ELR (cell line): ENCODE results near the gene BIRC3.
A peak's percentile ranks its signal among the peaks of the same experiment; 100 is the strongest.
"Not testable (repeated sequence)": the region's sequence is repeated elsewhere in the genome, so short reads cannot be mapped to it uniquely, and the experiment has no call there.

Experiments used
- DNase-seq: peaks from one replicate; pipeline ENCODE4 v3.0.0-alpha.2; 2015; ENCODE audit warnings: low read depth

Gene BIRC3

GRCh38 chr11:102296757-102297156 is 20.5 kb upstream of the BIRC3 start:
- not testable (repeated sequence) for DNase-seq

GRCh38 chr11:102300837-102301236 is 16.4 kb upstream of the BIRC3 start:
- DNase-seq, result not testable (repeated sequence)

GRCh38 chr11:102302241-102302640 is 15.0 kb upstream of the BIRC3 start:
- DNase-seq, result no peak

GRCh38 chr11:102304686-102305085 is 12.6 kb upstream of the BIRC3 start:
- DNase-seq, result no peak

GRCh38 chr11:102305352-102306047 is 11.8 kb upstream of the BIRC3 start:
- DNase-seq, result no peak

- peak; percentile 44 for DNase-seq
Observed at GRCh38 chr11:102306048-102306597, 11.2 kb upstream of the BIRC3 start.

GRCh38 chr11:102306817-102307726 is 10.2 kb upstream of the BIRC3 start:
- DNase-seq, result no peak

GRCh38 chr11:102307727-102308038 is 9.6 kb upstream of the BIRC3 start:
- no peak for DNase-seq

- DNase-seq, result no peak
Observed at GRCh38 chr11:102309621-102310541, 7.4 kb upstream of the BIRC3 start.

GRCh38 chr11:102312667-102313066 is 4.6 kb upstream of the BIRC3 start:
- DNase-seq, result peak; percentile 40

- DNase-seq, result no peak
Observed at GRCh38 chr11:102313238-102313940, 3.9 kb upstream of the BIRC3 start.

- DNase-seq, result no peak
Observed at GRCh38 chr11:102314784-102315183, 2.5 kb upstream of the BIRC3 start.

- DNase-seq, result no peak
Observed at GRCh38 chr11:102316346-102316904, 859 bp upstream of the BIRC3 start.

- DNase-seq, result peak; percentile 36
Observed at GRCh38 chr11:102317768-102318103, 452 bp downstream of the BIRC3 start.

- peak; percentile 59 for DNase-seq
Observed at GRCh38 chr11:102318469-102318868, 1.2 kb downstream of the BIRC3 start.

- no peak for DNase-seq
Observed at GRCh38 chr11:102319544-102319943, 2.3 kb downstream of the BIRC3 start.

GRCh38 chr11:102320188-102320587 is 2.9 kb downstream of the BIRC3 start:
- DNase-seq, result no peak

GRCh38 chr11:102320679-102321078 is 3.4 kb downstream of the BIRC3 start:
- no peak for DNase-seq

- peak; percentile 74 for DNase-seq
Observed at GRCh38 chr11:102322560-102322959, 5.3 kb downstream of the BIRC3 start.

GRCh38 chr11:102323542-102324251 is 6.4 kb downstream of the BIRC3 start:
- peak; percentile 82 for DNase-seq
